IPS-20b (cell line): ENCODE data around the gene GJA3.

Source experiments
- H3K27ac ChIP-seq: one replicate; pipeline ENCODE4 v1.5.1; 2013; ENCODE audit warnings: low read length
- H3K27me3 ChIP-seq: 2 replicates; pipeline ENCODE4 v1.6.1; 2013; ENCODE audit warnings: mild to moderate bottlenecking, low read length, inconsistent platforms; ENCODE audit not compliant: insufficient read depth
- H3K36me3 ChIP-seq: 2 replicates; pipeline ENCODE4 v1.6.1; 2013; ENCODE audit warnings: low read depth, mild to moderate bottlenecking, inconsistent platforms, low read length, moderate library complexity; ENCODE audit not compliant: insufficient read depth
- H3K4me1 ChIP-seq: 2 replicates; pipeline ENCODE4 v1.6.1; 2013; ENCODE audit warnings: mild to moderate bottlenecking, control low read depth, inconsistent platforms, low read length, moderate library complexity; ENCODE audit not compliant: insufficient read depth
- H3K4me3 ChIP-seq: 2 replicates; pipeline ENCODE4 v1.5.1; 2013; ENCODE audit warnings: mild to moderate bottlenecking, low read length, inconsistent platforms
- H3K9ac ChIP-seq: 2 replicates; pipeline ENCODE4 v1.6.1; 2013; ENCODE audit warnings: low read depth, mild to moderate bottlenecking, inconsistent platforms, low read length, moderate library complexity
- H3K9me3 ChIP-seq: 2 replicates; pipeline ENCODE4 v1.6.1; 2013; ENCODE audit warnings: mild to moderate bottlenecking, low read depth, low read length, inconsistent platforms; ENCODE audit not compliant: insufficient read depth

GJA3 gene

GRCh38 chr13:20093951-20094350 is 66.9 kb downstream of the GJA3 start:
- Histone ChIP-seq H3K4me1 (peaks cover 3% of the 10 kb centered on the region; the same call in 1 of the 2 replicates), H3K9ac (no peak overlapping the region), H3K36me3 (no peaks in the 10 kb centered on the region), H3K27ac (no peak overlapping the region), H3K27me3 (no peaks in the 10 kb centered on the region), H3K4me3 (no peak overlapping the region), H3K9me3 (no peaks in the 10 kb centered on the region)

GRCh38 chr13:20090349-20090748 is 70.5 kb downstream of the GJA3 start:
- Histone ChIP-seq H3K4me1 (no peaks in the 10 kb centered on the region; the same call in 1 of the 2 replicates), H3K9me3 (no peaks in the 10 kb centered on the region), H3K36me3 (peaks cover 31% of the 10 kb centered on the region), H3K27ac (no peak overlapping the region), H3K9ac (no peak overlapping the region), H3K4me3 (no peak overlapping the region), H3K27me3 (no peaks in the 10 kb centered on the region)
